ENCODE results near the gene CALML3.
"Not testable (repeated sequence)": the region's sequence is repeated elsewhere in the genome, so short reads cannot be mapped to it uniquely, and the experiment has no call there.

CALML3 gene

GRCh38 chr10:5524641-5525560, at the start of gene CALML3:
Gene CALML3 (plus strand): TSS chr10:5524961. CDS start chr10:5525086, 125 bp downstream.
- peak in 1 of 2 experiments; percentile 45 for DNase-seq

GRCh38 chr10:5475088-5475487, 49.7 kb upstream of the CALML3 start:
- not testable (repeated sequence) for DNase-seq

GRCh38 chr10:5475974-5476807, 48.6 kb upstream of the CALML3 start:
- DNase-seq, result not testable (repeated sequence)

- no peak for DNase-seq
Measured at GRCh38 chr10:5476918-5477525, 47.7 kb upstream of the CALML3 start.

GRCh38 chr10:5477948-5478693, 46.6 kb upstream of the CALML3 start:
- DNase-seq, result no peak

- DNase-seq, result no peak
Measured at GRCh38 chr10:5478694-5479305, 46.0 kb upstream of the CALML3 start.

GRCh38 chr10:5479481-5480161, 45.1 kb upstream of the CALML3 start:
- no peak for DNase-seq

- no peak for DNase-seq
Measured at GRCh38 chr10:5480162-5480941, 44.4 kb upstream of the CALML3 start.

- no peak for DNase-seq
Measured at GRCh38 chr10:5481121-5481520, 43.6 kb upstream of the CALML3 start.

GRCh38 chr10:5482016-5482415, 42.7 kb upstream of the CALML3 start:
- no peak for DNase-seq

- DNase-seq, result no peak
Measured at GRCh38 chr10:5484205-5484604, 40.6 kb upstream of the CALML3 start.

- no peak for DNase-seq
Measured at GRCh38 chr10:5485290-5485689, 39.5 kb upstream of the CALML3 start.

- DNase-seq, result no peak
Measured at GRCh38 chr10:5485948-5486852, 38.6 kb upstream of the CALML3 start.

GRCh38 chr10:5486853-5487235, 37.9 kb upstream of the CALML3 start:
- no peak for DNase-seq

GRCh38 chr10:5488272-5489161, 36.2 kb upstream of the CALML3 start:
- DNase-seq, result peak; percentile 30 to 67

GRCh38 chr10:5490032-5490431, 34.7 kb upstream of the CALML3 start:
- DNase-seq, result no peak

GRCh38 chr10:5490698-5491464, 33.9 kb upstream of the CALML3 start:
- DNase-seq, result no peak

GRCh38 chr10:5491477-5491876, 33.3 kb upstream of the CALML3 start:
- no peak for DNase-seq

Measured in NCI-H187 (cell line).